Cardiac muscle cell (in vitro differentiated cells and primary cell): ENCODE measurements around the gene NLRP9. TPM values are rescaled to one million over a fixed set of nuclear protein-coding genes. Genes with fewer than 3 reads are reported as not detected.

Experiments used
- DNase-seq, 2 donors: peaks; one replicate each; pipeline versions ENCODE4 v3.0.0 to v3.0.0-alpha.2; 2010 to 2017; ENCODE audit warnings: low read depth in 1 of 2, low spot score in 1 of 2
- H3K27ac ChIP-seq: fragments of 200-600 bp; sonication (generic); 2 replicates; pipeline ENCODE4 v1.5.1; 2016
- H3K27me3 ChIP-seq: fragments of 200-600 bp; sonication (generic); 2 replicates; pipeline ENCODE4 v1.6.0; 2016; ENCODE audit warnings: control low read depth
- H3K36me3 ChIP-seq: fragments of 200-600 bp; sonication (generic); 2 replicates; pipeline ENCODE4 v1.5.1; 2016; ENCODE audit warnings: control low read depth
- H3K4me1 ChIP-seq: fragments of 200-600 bp; sonication (generic); 2 replicates; pipeline ENCODE4 v1.8.1; 2017; ENCODE audit warnings: low read depth, mild to moderate bottlenecking, mixed run types
- H3K4me3 ChIP-seq: fragments of 200-600 bp; sonication (generic); 2 replicates; pipeline ENCODE4 v1.5.1; 2016; ENCODE audit warnings: mild to moderate bottlenecking
- H3K9me3 ChIP-seq: fragments of 200-600 bp; sonication (generic); 2 replicates; pipeline ENCODE4 v1.5.1; 2017; ENCODE audit warnings: low read depth, mild to moderate bottlenecking, control low read depth
- CTCF ChIP-seq: IDR thresholded peaks from 2 replicates; pipeline ENCODE4 v1.5.1; 2012; ENCODE audit warnings: low read depth, mild to moderate bottlenecking, low read length
- polyA plus RNA-seq: library from polyadenylated mRNA; unstranded; fragments of >200 nt; fragmentation: Nextera tagmentation; extraction: Ambion mirVana; gene quantifications from 2 replicates; pipeline ENCODE4 v1.2.1, GENCODE V29; 2016
- total RNA-seq: library from RNA; depleted of rRNA; stranded (reverse); fragments of >200 nt; gene quantifications from 2 replicates; pipeline ENCODE4 v1.2.3, GENCODE V29; 2016

Gene NLRP9
- total and polyA plus RNA-seq, 2 experiments from 2014 or later = not detected

- Histone ChIP-seq H3K9me3 (no peaks in the 10 kb centered on the region), H3K27me3 (no peaks in the 10 kb centered on the region), H3K4me1 (no peaks in the 10 kb centered on the region), H3K27ac (no peak overlapping the region), H3K36me3 (peaks cover 54% of the 10 kb centered on the region), H3K4me3 (no peak overlapping the region)
- no peak for TF ChIP-seq CTCF
- DNase-seq = no peak
Observed at GRCh38 chr19:55667006-55667381, 71.2 kb downstream of the NLRP9 start.

DNA sequence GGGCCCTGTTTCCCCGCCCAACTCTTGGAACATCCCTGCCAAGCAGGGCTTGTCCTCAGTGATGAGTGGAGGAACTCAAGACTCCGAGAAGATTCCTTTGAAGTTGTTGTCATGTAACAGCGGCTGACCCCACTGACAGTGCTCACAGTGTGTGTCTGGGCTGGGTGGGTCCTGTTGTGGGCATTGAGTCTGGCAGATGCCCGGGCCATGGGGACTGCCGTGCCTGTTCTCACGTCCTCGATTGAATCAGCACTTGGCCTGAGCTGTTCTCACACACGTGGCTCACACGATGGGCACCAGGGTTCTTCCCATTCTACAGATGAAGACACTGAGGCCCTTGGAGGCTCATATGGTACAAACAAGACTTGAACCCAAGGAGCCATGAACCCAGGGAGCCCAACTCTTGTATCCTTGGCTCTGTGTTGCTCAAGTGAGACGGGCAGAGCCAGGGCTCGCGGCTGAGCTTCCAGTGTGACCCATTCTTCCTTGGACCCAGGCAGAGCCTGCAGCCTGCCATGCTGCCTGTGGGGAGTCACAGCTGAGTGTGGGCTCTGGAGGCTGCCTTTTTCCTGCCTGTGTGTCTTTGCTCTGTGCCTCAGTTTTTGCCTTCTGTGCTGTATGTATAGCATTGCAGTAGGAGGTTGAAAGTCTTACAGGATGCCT lies 71.7 kb downstream of the NLRP9 start:
- Histone ChIP-seq H3K4me3 (no peak overlapping the region), H3K36me3 (peaks cover 59% of the 10 kb centered on the region), H3K27me3 (no peaks in the 10 kb centered on the region), H3K9me3 (no peaks in the 10 kb centered on the region), H3K4me1 (no peaks in the 10 kb centered on the region), H3K27ac (no peak overlapping the region)
- no peak for DNase-seq
- TF ChIP-seq CTCF = no peak

- DNase-seq = no peak
- H3K27me3 ChIP-seq = no peaks in the 10 kb centered on the region
- peaks cover 51% of the 10 kb centered on the region for H3K36me3 ChIP-seq
- H3K27ac ChIP-seq = no peak overlapping the region
- H3K4me3 ChIP-seq = no peak overlapping the region
- TF ChIP-seq CTCF = no peak
- H3K4me1 ChIP-seq = no peaks in the 10 kb centered on the region
- H3K9me3 ChIP-seq = no peaks in the 10 kb centered on the region
Observed at GRCh38 chr19:55663846-55664536, 74.2 kb downstream of the NLRP9 start.

DNA sequence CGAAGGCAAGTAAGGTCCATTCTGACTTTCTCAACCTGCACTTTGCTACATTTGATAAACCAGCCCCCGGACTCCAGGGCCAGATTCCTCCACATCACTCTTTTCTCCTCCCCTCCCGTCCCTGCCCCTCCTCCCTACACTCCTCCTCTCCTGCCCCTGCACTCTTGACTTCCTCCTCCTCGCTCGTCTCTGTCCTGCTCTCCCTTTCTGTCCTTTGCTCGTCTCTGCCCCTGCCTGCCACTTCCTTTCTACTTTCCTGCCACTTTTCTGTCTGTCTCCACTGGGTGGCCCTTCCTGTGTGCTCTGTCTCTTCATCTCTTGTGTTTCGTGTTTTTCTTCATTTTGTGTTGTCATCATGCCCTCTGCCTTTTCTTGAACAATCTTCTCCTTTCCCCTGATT lies 76.4 kb downstream of the NLRP9 start:
- H3K4me3 ChIP-seq = no peak overlapping the region
- H3K27ac ChIP-seq = no peak overlapping the region
- TF ChIP-seq CTCF = no peak
- peaks cover 39% of the 10 kb centered on the region for H3K36me3 ChIP-seq
- H3K9me3 ChIP-seq = no peaks in the 10 kb centered on the region
- DNase-seq = no peak
- H3K27me3 ChIP-seq = no peaks in the 10 kb centered on the region
- H3K4me1 ChIP-seq = peaks cover 3% of the 10 kb centered on the region

DNA sequence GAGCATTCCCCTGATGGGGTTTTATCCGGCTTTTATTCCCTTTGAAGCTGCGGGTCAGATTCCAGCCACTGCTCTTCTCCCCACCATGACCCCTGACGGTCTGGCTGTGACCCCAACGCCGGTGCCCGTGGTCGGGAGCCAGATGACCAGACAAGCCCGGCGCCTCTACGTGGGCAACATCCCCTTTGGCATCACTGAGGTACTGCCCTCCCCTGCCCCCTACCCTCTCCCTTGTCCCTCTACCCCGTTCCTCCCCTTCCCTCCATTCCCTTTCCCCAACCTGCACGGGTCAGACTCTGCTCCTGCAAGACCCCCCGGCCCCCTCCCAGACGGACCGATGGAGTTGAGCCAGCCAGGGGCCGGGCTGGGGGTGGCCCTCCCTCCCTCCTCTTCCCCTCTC lies 77.2 kb downstream of the NLRP9 start:
- no peak for DNase-seq
- H3K27me3 ChIP-seq = no peaks in the 10 kb centered on the region
- peaks cover 30% of the 10 kb centered on the region for H3K36me3 ChIP-seq
- peaks cover 11% of the 10 kb centered on the region for H3K4me1 ChIP-seq
- no peak overlapping the region for H3K27ac ChIP-seq
- H3K4me3 ChIP-seq = no peak overlapping the region
- TF ChIP-seq CTCF = no peak
- no peaks in the 10 kb centered on the region for H3K9me3 ChIP-seq
